ENCODE results near the gene GSTA1.

DNA sequence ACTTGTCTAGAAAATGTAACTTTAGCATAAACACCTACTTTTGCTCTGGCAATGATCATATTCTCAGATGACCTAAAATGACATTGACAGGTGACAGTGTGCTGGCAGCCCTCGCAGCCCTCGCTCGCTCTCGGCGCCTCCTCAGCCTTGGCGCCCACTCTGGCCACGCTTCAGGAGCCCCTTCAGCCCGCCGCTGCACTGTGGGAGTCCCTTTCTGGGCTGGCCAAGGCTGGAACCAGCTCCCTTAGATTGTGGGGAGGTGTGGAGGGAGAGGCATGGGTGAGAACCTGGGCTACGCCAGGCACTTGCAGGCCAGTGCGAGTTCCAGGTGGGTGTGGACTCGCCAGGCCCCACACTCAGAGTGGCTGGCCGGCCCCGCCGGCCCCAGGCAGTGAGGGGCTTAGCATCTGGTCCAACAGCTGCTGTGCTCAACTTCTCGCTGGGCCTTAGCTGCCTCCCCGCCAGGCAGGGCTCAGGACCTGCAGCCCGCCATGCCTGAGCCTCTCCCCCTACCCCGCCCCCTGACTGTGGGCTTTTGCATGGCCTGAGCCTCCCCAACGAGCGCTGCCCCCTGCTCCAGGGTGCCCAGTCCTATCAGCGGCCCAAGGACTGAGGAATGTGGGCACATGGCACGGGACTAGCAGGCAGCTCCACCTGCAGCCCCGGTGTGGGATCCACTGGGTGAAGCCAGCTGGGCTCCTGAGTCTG is 17.2 kb downstream of the GSTA1 start:
- TF ChIP-seq, protein P1, sequence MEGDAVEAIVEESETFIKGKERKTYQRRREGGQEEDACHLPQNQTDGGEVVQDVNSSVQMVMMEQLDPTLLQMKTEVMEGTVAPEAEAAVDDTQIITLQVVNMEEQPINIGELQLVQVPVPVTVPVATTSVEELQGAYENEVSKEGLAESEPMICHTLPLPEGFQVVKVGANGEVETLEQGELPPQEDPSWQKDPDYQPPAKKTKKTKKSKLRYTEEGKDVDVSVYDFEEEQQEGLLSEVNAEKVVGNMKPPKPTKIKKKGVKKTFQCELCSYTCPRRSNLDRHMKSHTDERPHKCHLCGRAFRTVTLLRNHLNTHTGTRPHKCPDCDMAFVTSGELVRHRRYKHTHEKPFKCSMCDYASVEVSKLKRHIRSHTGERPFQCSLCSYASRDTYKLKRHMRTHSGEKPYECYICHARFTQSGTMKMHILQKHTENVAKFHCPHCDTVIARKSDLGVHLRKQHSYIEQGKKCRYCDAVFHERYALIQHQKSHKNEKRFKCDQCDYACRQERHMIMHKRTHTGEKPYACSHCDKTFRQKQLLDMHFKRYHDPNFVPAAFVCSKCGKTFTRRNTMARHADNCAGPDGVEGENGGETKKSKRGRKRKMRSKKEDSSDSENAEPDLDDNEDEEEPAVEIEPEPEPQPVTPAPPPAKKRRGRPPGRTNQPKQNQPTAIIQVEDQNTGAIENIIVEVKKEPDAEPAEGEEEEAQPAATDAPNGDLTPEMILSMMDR (IDR thresholded peaks at IDR 0.05) = no peak
- no peak for TF ChIP-seq ZFX (IDR thresholded peaks at IDR 0.05; ENCODE audit: borderline replicate concordance)
